Measurements from ENCODE around the gene DAND5.

Gene DAND5

GRCh38 chr19:12969292-12969988 lies at the start of gene DAND5:
Gene DAND5 (plus strand): TSS chr19:12969576. CDS start chr19:12969661, 85 bp downstream.
- Histone ChIP-seq H3K9me3 (ENCODE audit: control insufficient read depth, low read length) (no peaks in the 10 kb centered on the region), H3K27me3 (replicated peaks; ENCODE audit: control insufficient read depth, insufficient read depth, low read length) (no peaks in the 10 kb centered on the region), H3K36me3 (ENCODE audit: control insufficient read depth, insufficient read depth, low read length, severe bottlenecking) (no peaks in the 10 kb centered on the region), H3K9ac (ENCODE audit: low read length) (peak within 1 kb of the TSS; percentile 7), H3K4me3 (ENCODE audit: low read length) (no peak within 1 kb of the TSS), H3K4me1 (ENCODE audit: control insufficient read depth, insufficient read depth, low read length) (peaks cover 12% of the 10 kb centered on the region)
- no peak for DNase-seq (ENCODE audit: low read depth)

DNA sequence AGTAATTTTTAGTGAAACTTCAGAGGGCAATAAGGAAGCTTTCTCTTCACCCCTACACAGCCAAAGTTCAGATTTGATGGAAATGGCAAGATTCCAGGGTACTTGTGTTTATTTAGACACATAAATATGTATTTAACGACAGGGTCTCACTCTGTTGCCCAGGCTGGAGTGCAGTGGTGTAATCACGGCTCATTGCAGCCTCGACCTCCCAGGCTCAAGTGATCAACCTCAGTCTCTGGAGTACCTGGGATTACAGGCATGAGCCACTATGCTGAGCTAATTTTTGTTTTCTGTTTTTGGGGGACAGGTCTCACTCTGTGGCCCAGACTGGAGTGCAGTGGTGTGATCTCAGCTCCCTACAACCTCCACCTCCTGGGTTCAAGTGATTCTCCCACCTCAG lies 48.3 kb upstream of the DAND5 start:
- Histone ChIP-seq H3K4me3 (ENCODE audit: low read length) (no peak overlapping the region), H3K27me3 (replicated peaks; ENCODE audit: control insufficient read depth, insufficient read depth, low read length) (no peaks in the 10 kb centered on the region), H3K9ac (ENCODE audit: low read length) (no peak overlapping the region), H3K9me3 (ENCODE audit: control insufficient read depth, low read length) (no peaks in the 10 kb centered on the region), H3K36me3 (ENCODE audit: control insufficient read depth, insufficient read depth, low read length, severe bottlenecking) (peaks cover 31% of the 10 kb centered on the region), H3K4me1 (ENCODE audit: control insufficient read depth, insufficient read depth, low read length) (peaks cover 3% of the 10 kb centered on the region)
- no peak for DNase-seq (ENCODE audit: low read depth)

DNA sequence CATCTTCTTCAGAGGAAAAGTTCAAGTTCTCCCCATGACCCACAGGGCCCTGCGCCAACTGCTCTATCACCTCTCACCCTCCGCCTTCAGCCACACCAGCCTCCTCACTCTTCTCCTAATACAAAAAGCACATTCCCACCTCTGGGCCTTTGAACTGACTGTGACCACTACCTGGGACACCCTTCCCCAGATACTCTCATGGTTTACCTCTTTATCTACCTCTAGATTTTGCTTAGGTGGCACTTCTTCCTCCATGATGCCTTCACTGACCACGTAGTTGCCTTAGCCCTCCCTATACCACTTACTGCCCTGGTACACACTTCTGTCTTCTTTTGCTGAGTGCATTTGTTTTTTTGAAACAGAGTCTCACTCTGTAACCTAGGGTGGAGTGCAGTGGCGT lies 46.4 kb upstream of the DAND5 start:
- Histone ChIP-seq H3K9me3 (ENCODE audit: control insufficient read depth, low read length) (no peaks in the 10 kb centered on the region), H3K36me3 (ENCODE audit: control insufficient read depth, insufficient read depth, low read length, severe bottlenecking) (peaks cover 46% of the 10 kb centered on the region), H3K4me3 (ENCODE audit: low read length) (no peak overlapping the region), H3K27me3 (replicated peaks; ENCODE audit: control insufficient read depth, insufficient read depth, low read length) (no peaks in the 10 kb centered on the region), H3K4me1 (ENCODE audit: control insufficient read depth, insufficient read depth, low read length) (peaks cover 3% of the 10 kb centered on the region), H3K9ac (ENCODE audit: low read length) (no peak overlapping the region)
- DNase-seq (ENCODE audit: low read depth), result no peak

DNA sequence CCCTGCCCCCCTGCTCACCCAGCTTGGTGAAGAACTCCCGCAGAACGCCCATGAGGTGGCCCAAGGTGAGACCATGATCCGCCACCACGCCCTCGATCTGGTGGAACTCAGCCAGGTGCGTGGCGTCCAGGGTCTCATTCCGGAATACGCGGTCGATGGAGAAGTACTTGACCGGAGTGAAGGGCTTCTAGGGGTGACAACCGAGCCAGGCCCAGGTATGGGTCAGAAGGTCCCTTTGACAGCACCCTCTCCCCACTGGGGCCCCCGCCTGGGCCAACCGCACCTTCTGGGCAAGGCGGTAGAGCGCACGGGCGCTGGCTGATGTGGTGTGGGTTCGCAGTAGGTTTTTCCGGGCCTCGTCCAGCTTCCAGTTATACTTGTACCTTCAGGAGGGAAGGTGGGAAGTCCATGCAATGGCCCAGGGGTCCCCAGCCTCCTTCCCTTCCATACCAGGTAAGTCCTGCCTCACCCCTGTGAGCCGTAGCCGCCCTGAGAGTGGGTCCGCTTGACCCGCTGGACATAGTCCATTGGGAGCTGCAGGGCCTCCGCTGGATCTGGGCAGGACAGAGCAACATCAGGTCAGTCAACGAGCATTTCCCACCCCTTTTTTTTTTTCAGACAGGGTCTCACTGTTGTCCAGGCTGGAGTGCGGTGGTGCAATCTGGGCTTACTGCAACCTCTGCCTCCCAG lies 44.6 kb upstream of the DAND5 start:
- no peaks in the 10 kb centered on the region for H3K9me3 ChIP-seq (ENCODE audit: control insufficient read depth, low read length)
- no peak overlapping the region for H3K4me3 ChIP-seq (ENCODE audit: low read length)
- no peak overlapping the region for H3K9ac ChIP-seq (ENCODE audit: low read length)
- no peaks in the 10 kb centered on the region for H3K27me3 ChIP-seq (replicated peaks; ENCODE audit: control insufficient read depth, insufficient read depth, low read length)
- peaks cover 63% of the 10 kb centered on the region for H3K36me3 ChIP-seq (ENCODE audit: control insufficient read depth, insufficient read depth, low read length, severe bottlenecking)
- no peaks in the 10 kb centered on the region for H3K4me1 ChIP-seq (ENCODE audit: control insufficient read depth, insufficient read depth, low read length)
- DNase-seq (ENCODE audit: low read depth), result no peak

DNA sequence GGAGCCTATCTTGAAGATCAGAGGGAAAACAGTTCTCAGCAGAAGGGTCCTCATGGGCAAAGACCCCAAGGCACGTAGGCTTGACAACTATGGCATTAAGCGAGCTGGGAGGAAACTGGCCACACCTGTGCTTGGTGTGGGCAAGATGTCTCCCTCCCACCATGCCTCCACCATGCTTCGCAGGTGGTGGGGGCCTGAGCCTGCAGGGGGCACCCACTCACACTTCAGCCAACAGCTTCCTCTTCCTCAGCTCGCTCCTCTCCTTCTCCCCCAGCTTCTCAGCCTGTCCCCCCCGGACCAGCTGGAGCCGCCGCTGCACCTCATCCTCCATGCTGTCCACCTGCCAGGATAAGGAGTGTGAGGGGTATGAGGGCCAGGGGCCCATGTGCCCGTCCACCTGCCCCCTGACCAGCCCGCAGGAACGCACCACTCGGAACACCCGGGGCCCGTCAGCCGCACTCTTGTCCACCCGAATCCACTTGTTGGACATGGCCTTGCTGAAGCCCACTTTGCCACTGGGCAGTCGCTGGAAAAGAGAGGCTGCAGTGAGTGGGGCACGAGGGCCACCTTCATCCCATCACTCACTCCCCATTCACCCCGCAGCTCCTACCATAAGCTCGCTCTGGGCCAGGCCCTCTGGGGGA lies 39.3 kb upstream of the DAND5 start:
- DNase-seq (ENCODE audit: low read depth), result no peak
- Histone ChIP-seq H3K4me3 (ENCODE audit: low read length) (no peak overlapping the region), H3K4me1 (ENCODE audit: control insufficient read depth, insufficient read depth, low read length) (peaks cover 14% of the 10 kb centered on the region), H3K36me3 (ENCODE audit: control insufficient read depth, insufficient read depth, low read length, severe bottlenecking) (peaks cover 46% of the 10 kb centered on the region), H3K9ac (ENCODE audit: low read length) (no peak overlapping the region), H3K9me3 (ENCODE audit: control insufficient read depth, low read length) (no peaks in the 10 kb centered on the region), H3K27me3 (replicated peaks; ENCODE audit: control insufficient read depth, insufficient read depth, low read length) (no peaks in the 10 kb centered on the region)

- peaks cover 18% of the 10 kb centered on the region for H3K4me1 ChIP-seq (ENCODE audit: control insufficient read depth, insufficient read depth, low read length)
- no peak for DNase-seq (ENCODE audit: low read depth)
- no peaks in the 10 kb centered on the region for H3K27me3 ChIP-seq (replicated peaks; ENCODE audit: control insufficient read depth, insufficient read depth, low read length)
- peaks cover 33% of the 10 kb centered on the region for H3K36me3 ChIP-seq (ENCODE audit: control insufficient read depth, insufficient read depth, low read length, severe bottlenecking)
- H3K9me3 ChIP-seq (ENCODE audit: control insufficient read depth, low read length), result no peaks in the 10 kb centered on the region
- H3K9ac ChIP-seq (ENCODE audit: low read length), result peak overlapping the region; percentile 95
- peak overlapping the region; percentile 92 for H3K4me3 ChIP-seq (ENCODE audit: low read length)
Measured at GRCh38 chr19:12932392-12933286, 36.7 kb upstream of the DAND5 start.

DNA sequence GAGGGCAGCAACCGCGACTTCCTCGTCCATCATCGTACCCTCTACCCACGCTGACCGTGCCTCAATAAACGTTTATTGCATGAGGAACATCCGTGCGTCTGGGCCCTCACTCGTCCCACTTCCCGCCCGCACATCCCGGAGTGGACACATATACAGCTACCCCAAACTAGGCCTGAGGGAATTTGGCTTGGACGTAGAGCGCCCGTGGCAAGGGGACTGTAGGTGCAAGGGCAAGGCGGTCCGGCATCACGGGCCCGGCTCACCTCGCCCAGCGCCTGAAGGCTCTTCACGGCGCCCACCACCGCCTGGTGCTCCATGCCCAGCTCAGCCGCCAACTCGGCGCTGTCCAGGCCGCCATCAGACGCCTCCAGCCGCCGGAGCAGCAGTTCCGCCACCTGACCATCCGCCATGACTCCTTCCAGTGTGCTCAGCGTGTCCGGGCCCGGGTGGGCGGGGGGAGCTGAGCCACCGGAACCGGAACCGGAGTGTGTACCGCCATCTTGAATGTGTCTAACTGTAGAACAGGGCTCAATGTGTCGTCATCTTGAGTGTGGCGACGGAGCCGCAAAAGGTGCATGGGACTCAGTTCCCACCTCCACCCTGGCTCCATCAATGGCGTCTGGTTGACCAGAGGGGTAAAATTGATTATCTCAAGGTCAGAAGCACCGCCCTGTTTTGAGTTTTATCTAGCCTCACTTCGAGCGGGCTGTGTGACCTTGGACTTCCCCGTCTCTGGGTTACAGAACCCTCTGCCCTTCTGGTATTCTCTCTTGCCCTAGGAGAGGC lies 35.9 kb upstream of the DAND5 start, which contains the start of gene FARSA:
FARSA (minus strand) TSS at position 425 of the 786 bp plus-strand sequence; CDS start at position 410, 15 bp downstream.
- Histone ChIP-seq H3K4me1 (ENCODE audit: control insufficient read depth, insufficient read depth, low read length) (peaks cover 21% of the 10 kb centered on the region), H3K9me3 (ENCODE audit: control insufficient read depth, low read length) (no peaks in the 10 kb centered on the region), H3K36me3 (ENCODE audit: control insufficient read depth, insufficient read depth, low read length, severe bottlenecking) (peaks cover 25% of the 10 kb centered on the region), H3K4me3 (ENCODE audit: low read length) (peak within 1 kb of the TSS; percentile 92), H3K27me3 (replicated peaks; ENCODE audit: control insufficient read depth, insufficient read depth, low read length) (no peaks in the 10 kb centered on the region), H3K9ac (ENCODE audit: low read length) (peak within 1 kb of the TSS; percentile 95)
- peak; percentile 97 for DNase-seq (ENCODE audit: low read depth)

- Histone ChIP-seq H3K36me3 (ENCODE audit: control insufficient read depth, insufficient read depth, low read length, severe bottlenecking) (peaks cover 20% of the 10 kb centered on the region), H3K4me3 (ENCODE audit: low read length) (no peak overlapping the region), H3K9ac (ENCODE audit: low read length) (no peak overlapping the region), H3K4me1 (ENCODE audit: control insufficient read depth, insufficient read depth, low read length) (peaks cover 30% of the 10 kb centered on the region), H3K27me3 (replicated peaks; ENCODE audit: control insufficient read depth, insufficient read depth, low read length) (no peaks in the 10 kb centered on the region), H3K9me3 (ENCODE audit: control insufficient read depth, low read length) (no peaks in the 10 kb centered on the region)
- no peak for DNase-seq (ENCODE audit: low read depth)
Measured at GRCh38 chr19:12935071-12935470, 34.3 kb upstream of the DAND5 start.

DNA sequence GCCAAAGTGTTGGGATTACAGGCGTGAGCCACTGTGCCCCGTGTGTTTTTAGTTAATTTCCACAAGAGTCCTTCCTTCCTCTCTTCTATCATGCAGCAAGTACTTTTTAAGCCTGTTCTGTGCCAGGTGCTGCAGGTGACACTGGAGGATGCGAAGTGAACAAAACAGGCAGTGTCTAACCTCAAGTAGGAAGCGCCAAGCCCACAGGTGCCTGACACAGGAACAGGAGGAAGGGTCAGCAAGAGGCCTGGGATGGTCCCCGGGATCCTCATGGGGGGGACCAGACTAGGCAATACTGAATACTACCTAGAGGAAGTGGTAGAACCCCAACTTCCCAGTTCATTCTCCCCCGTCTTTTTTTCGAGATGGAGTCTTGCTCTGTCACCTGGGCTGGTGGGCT lies 32.8 kb upstream of the DAND5 start:
- DNase-seq (ENCODE audit: low read depth), result no peak
- Histone ChIP-seq H3K4me1 (ENCODE audit: control insufficient read depth, insufficient read depth, low read length) (peaks cover 39% of the 10 kb centered on the region), H3K27me3 (replicated peaks; ENCODE audit: control insufficient read depth, insufficient read depth, low read length) (no peaks in the 10 kb centered on the region), H3K9me3 (ENCODE audit: control insufficient read depth, low read length) (no peaks in the 10 kb centered on the region), H3K4me3 (ENCODE audit: low read length) (no peak overlapping the region), H3K36me3 (ENCODE audit: control insufficient read depth, insufficient read depth, low read length, severe bottlenecking) (peaks cover 26% of the 10 kb centered on the region), H3K9ac (ENCODE audit: low read length) (no peak overlapping the region)

DNA sequence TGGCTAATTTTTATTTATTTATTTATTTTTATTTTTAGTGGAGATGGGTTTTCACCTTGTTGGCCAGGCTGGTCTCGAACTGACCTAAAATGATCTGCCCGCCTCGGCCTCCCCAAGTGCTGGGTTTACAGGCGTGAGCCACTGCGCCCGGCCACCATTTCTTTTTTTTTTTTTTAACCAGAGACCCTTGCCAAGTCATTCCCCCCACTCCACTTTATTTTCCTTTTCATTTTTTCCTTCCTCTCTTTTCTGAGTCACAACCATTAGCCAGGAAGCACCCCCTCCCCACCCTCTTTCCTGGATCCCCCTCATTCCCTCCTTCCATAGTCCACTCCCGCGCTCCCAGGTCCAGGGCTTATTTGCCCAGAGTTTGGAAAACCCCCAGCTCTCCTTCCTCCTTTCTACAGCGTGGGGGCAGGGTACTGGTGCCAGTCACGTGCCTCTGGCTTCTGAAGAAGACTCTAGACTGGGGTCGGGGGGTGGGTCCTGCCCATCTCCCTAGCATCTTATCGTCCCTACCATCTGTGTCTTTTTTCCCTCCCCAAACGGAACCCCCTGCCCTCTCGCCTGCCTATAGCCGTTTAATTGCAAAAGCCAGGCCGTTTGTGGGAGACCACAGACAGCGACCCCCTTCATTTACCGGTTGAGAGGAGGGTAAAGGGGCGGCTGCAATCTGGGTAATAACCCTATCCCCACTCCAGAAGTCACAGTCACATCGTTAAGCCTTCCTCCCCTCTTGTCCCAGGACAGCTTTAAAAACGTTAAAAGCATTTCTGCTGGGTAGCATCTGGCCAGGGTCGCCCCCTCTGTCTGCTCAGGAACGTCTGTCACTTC lies 32.1 kb upstream of the DAND5 start:
- DNase-seq (ENCODE audit: low read depth), result no peak

More for the DNA sequence above, 32.1 kb upstream of the DAND5 start:
- peak overlapping the region; percentile 99 for H3K9ac ChIP-seq (ENCODE audit: low read length)
- no peaks in the 10 kb centered on the region for H3K9me3 ChIP-seq (ENCODE audit: control insufficient read depth, low read length)
- peaks cover 33% of the 10 kb centered on the region for H3K36me3 ChIP-seq (ENCODE audit: control insufficient read depth, insufficient read depth, low read length, severe bottlenecking)
- no peaks in the 10 kb centered on the region for H3K27me3 ChIP-seq (replicated peaks; ENCODE audit: control insufficient read depth, insufficient read depth, low read length)
- peak overlapping the region; percentile 97 for H3K4me3 ChIP-seq (ENCODE audit: low read length)
- H3K4me1 ChIP-seq (ENCODE audit: control insufficient read depth, insufficient read depth, low read length), result peaks cover 38% of the 10 kb centered on the region
